Transverse colon (tissue), 4 donors: Measurements from ENCODE around the gene ACLY. TPM values are rescaled to one million over a fixed set of nuclear protein-coding genes. Genes with fewer than 3 reads are reported as not detected.

ENCODE experiments used
- DNase-seq: peaks from one replicate; pipeline ENCODE4 v3.0.0-alpha.2; 2019
- H3K27ac ChIP-seq, 4 donors: fragments of 200-600 bp; sonication (generic); 2 replicates each; pipeline ENCODE4 v1.5.1; 2016 to 2018; ENCODE audit warnings: inconsistent platforms in 4 of 4
- H3K27me3 ChIP-seq: fragments of 200-600 bp; sonication (generic); 2 replicates; pipeline ENCODE4 v1.5.1; 2017; ENCODE audit warnings: inconsistent platforms
- H3K36me3 ChIP-seq, 4 donors: fragments of 200-600 bp; sonication (generic); 2 replicates each; pipeline ENCODE4 v1.5.1; 2017 to 2019; ENCODE audit warnings: inconsistent platforms in 4 of 4
- H3K4me1 ChIP-seq, 4 donors: fragments of 200-600 bp; sonication (generic); 2 replicates each; pipeline ENCODE4 v1.5.1; 2017 to 2020; ENCODE audit warnings: inconsistent platforms in 4 of 4
- H3K4me3 ChIP-seq, 4 donors: fragments of 200-600 bp; sonication (generic); 1 replicate in 1 of 4; 2 replicates in 3 of 4; pipeline versions ENCODE4 v1.5.1 to v1.6.1; 2017 to 2019; ENCODE audit warnings: inconsistent platforms in 4 of 4
- H3K9me3 ChIP-seq, 2 donors: fragments of 200-600 bp; sonication (generic); 2 replicates each; pipeline ENCODE4 v1.5.1; 2017 to 2019; ENCODE audit warnings: inconsistent platforms in 2 of 2
- CTCF ChIP-seq, 5 experiments: fragments of 200-600 bp in 3 of 5; fragments of 450-650 bp in 2 of 5; sonication (generic) in 3 of 5; IDR thresholded peaks; 1 replicate in 2 of 5; 2 replicates in 3 of 5; pipeline ENCODE4 v1.5.1; 2016 to 2017; ENCODE audit warnings: antibody characterized with exemption in 5 of 5, inconsistent platforms in 3 of 5, mild to moderate bottlenecking in 2 of 5, moderate library complexity in 1 of 5
- EP300 ChIP-seq: sonication (generic); formaldehyde crosslinking; IDR thresholded peaks from one replicate; pipeline ENCODE4 v1.6.1; 2017; ENCODE audit warnings: antibody characterized with exemption, low read depth
- POLR2A ChIP-seq: fragments of 450-650 bp; IDR thresholded peaks from one replicate; pipeline ENCODE4 v1.6.1; 2016; ENCODE audit warnings: antibody characterized with exemption, mild to moderate bottlenecking, moderate library complexity
- POLR2AphosphoS5 ChIP-seq, 3 donors: sonication (generic); formaldehyde crosslinking; IDR thresholded peaks; one replicate each; pipeline ENCODE4 v1.6.1; 2016; ENCODE audit warnings: antibody characterized with exemption in 3 of 3
- WGBS, 2 donors: methylation state at CpG; one replicate each; pipeline ENCODE4 v1.1.5; 2018; ENCODE audit warnings: low coverage in 1 of 2; 5-methylcytosine and 5-hydroxymethylcytosine counted together
- in situ Hi-C, 4 donors: fragments of 200-750 bp; cut with MboI; loops; one replicate each; pipeline versions ENCODE4 v1.15.0 to v1.15.1; 2017; ENCODE audit warnings: low sequenced_read_pairs in 3 of 4, low pct_ligation_motif_present in 1 of 4, low pct_unique_long_range_greater_than_20kb in 1 of 4
- intact Hi-C: fragments of 100-400 bp; cut with DNase I; formaldehyde crosslinking; loops from one replicate; pipeline ENCODE4 v1.15.1; 2023; ENCODE audit warnings: low total_unique reads
- small RNA-seq, 4 donors: library from RNA; depleted of rRNA; stranded (forward); fragments of <200 nt; gene quantifications; one replicate each; pipeline ENCODE3, GENCODE V24; 2016
- total RNA-seq, 4 donors: library from RNA; depleted of rRNA; stranded (reverse); fragments of >200 nt; gene quantifications; one replicate each; pipeline ENCODE4 v1.1.0, GENCODE V29; 2016

The ACLY gene
- total RNA-seq, 4 donors from 2014 or later, result 39.2 to 69.2 (median 51.9) TPM

DNA sequence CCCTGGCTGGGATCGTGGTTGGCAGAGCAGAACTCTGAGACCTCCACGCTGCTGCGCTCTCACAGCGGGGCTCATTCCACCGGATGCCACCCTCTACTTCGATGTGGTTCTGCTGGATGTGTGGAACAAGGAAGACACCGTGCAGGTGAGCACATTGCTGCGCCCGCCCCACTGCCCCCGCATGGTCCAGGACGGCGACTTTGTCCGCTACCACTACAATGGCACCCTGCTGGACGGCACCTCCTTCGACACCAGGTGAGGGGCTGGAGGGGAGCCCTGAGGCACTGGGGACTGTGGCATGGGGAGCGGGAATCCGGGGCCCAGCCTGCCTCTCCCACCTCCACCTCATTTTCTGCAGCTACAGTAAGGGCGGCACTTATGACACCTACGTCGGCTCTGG is 100.7 kb downstream of the ACLY start:
- intact Hi-C loops, result no loop called here
- no peaks in the 10 kb centered on the region for H3K9me3 ChIP-seq
- WGBS, 2 donors, result 95% methylated on average over 19 of the region's 20 CpGs; no CpG with 5 or more reads in 1 of the 2 donors
- no peaks in the 10 kb centered on the region for H3K36me3 ChIP-seq
- no peak overlapping the region for H3K27ac ChIP-seq
- H3K27me3 ChIP-seq, result no peaks in the 10 kb centered on the region
- TF ChIP-seq POLR2A, result no peak
- no peak for TF ChIP-seq EP300
- TF ChIP-seq POLR2AphosphoS5 (IDR thresholded peaks at IDR 0.05), result no peak
- TF ChIP-seq CTCF (IDR thresholded peaks at IDR 0.05), result no peak
- H3K4me3 ChIP-seq, result no peak overlapping the region
- no peak for DNase-seq
- in situ Hi-C loops, result no loop called here
- peaks cover 0 to 7% (median 4%) of the 10 kb centered on the region in 4 donors for H3K4me1 ChIP-seq

Small RNA genes lying within 50 kb of the gene (small RNA-seq; reads per million reads assigned to genes)
- gene AC125257.2, result 0 reads per million in 4 donors

Other genes with a start within 250 kb of the ACLY start
- gene EIF1, start 230.1 kb downstream of the ACLY start, total RNA-seq, result 100 to 1,000 TPM in 3 of 4 donors, 10 to 100 TPM in 1; 93.3 to 520 (median 241) TPM
- not detected for gene GAST, start 206.6 kb downstream of the ACLY start, total RNA-seq
- under 1 TPM in 2 of 4 donors, not detected in 2; 0.55 to 0.79 TPM for gene HAP1, start 184.3 kb downstream of the ACLY start, total RNA-seq
- 100 to 1,000 TPM; 396 to 595 (median 513) TPM for gene JUP, start 132.2 kb downstream of the ACLY start, total RNA-seq
- 10 to 100 TPM; 18.7 to 39.6 (median 22.5) TPM for gene P3H4, start 107.0 kb downstream of the ACLY start, total RNA-seq
- gene FKBP10, start 105.9 kb downstream of the ACLY start, total RNA-seq, result 10 to 100 TPM in 3 of 4 donors, 1 to 10 TPM in 1; 7.1 to 61.1 (median 12.6) TPM
- gene NT5C3B, start 82.7 kb downstream of the ACLY start, total RNA-seq, result 10 to 100 TPM in 3 of 4 donors, 1 to 10 TPM in 1; 10.0 to 30.8 (median 24.6) TPM
- under 1 TPM in 1 of 4 donors, not detected in 3; 0.32 TPM for gene KLHL10, start 81.1 kb downstream of the ACLY start, total RNA-seq
- 10 to 100 TPM in 3 of 4 donors, 1 to 10 TPM in 1; 5.4 to 19.5 (median 15.9) TPM for gene KLHL11, start 53.5 kb downstream of the ACLY start, total RNA-seq
- under 1 TPM in 2 of 4 donors, not detected in 2; 0.32 to 0.55 TPM for gene ODAD4, start 11.7 kb upstream of the ACLY start, total RNA-seq
- gene CNP, start 47.8 kb upstream of the ACLY start, total RNA-seq, result 100 to 1,000 TPM in 1 of 4 donors, 10 to 100 TPM in 3; 32.6 to 133 (median 54.2) TPM
- 10 to 100 TPM; 18.1 to 87.5 (median 64.5) TPM for gene DNAJC7, start 98.5 kb upstream of the ACLY start, total RNA-seq
- gene NKIRAS2, start 101.1 kb upstream of the ACLY start, total RNA-seq, result 10 to 100 TPM; 20.5 to 52.7 (median 35.0) TPM
- gene C17orf113, start 131.7 kb upstream of the ACLY start, total RNA-seq, result 1 to 10 TPM in 2 of 4 donors, under 1 TPM in 1, not detected in 1; 0.37 to 4.1 (median 3.7) TPM
- under 1 TPM in 2 of 4 donors, not detected in 2; 0.27 to 0.48 TPM for gene ZNF385C, start 179.5 kb upstream of the ACLY start, total RNA-seq
- gene DHX58, start 193.8 kb upstream of the ACLY start, total RNA-seq, result 10 to 100 TPM in 3 of 4 donors, 1 to 10 TPM in 1; 4.6 to 14.6 (median 12.8) TPM
- 100 to 1,000 TPM in 1 of 4 donors, 10 to 100 TPM in 3; 16.9 to 154 (median 48.9) TPM for gene KAT2A, start 202.4 kb upstream of the ACLY start, total RNA-seq
- gene HSPB9, start 203.9 kb upstream of the ACLY start, total RNA-seq, result under 1 TPM in 1 of 4 donors, not detected in 3; 0.14 TPM
- 100 to 1,000 TPM in 2 of 4 donors, 10 to 100 TPM in 2; 40.8 to 172 (median 112) TPM for gene RAB5C, start 236.0 kb upstream of the ACLY start, total RNA-seq